Fibroblast of mammary gland (primary cell): ENCODE data around the gene SHLD1.
A peak's percentile ranks its signal among the peaks of the same experiment; 100 is the strongest.

Source experiments
- DNase-seq: peaks from one replicate; pipeline ENCODE4 v3.0.0-alpha.2; 2010; ENCODE audit warnings: low read depth
- H3K4me3 ChIP-seq: 2 replicates; pipeline ENCODE4 v1.5.1; 2011; ENCODE audit warnings: low read depth, mild to moderate bottlenecking, low read length, moderate library complexity; ENCODE audit not compliant: control insufficient read depth
- TF ChIP-seq, protein P1 (sequence below): conservative IDR thresholded peaks from 2 replicates; pipeline ENCODE4 v1.5.1; 2011; ENCODE audit warnings: low read depth, low read length, inconsistent platforms; ENCODE audit not compliant: control insufficient read depth, insufficient read depth

The SHLD1 gene

DNA sequence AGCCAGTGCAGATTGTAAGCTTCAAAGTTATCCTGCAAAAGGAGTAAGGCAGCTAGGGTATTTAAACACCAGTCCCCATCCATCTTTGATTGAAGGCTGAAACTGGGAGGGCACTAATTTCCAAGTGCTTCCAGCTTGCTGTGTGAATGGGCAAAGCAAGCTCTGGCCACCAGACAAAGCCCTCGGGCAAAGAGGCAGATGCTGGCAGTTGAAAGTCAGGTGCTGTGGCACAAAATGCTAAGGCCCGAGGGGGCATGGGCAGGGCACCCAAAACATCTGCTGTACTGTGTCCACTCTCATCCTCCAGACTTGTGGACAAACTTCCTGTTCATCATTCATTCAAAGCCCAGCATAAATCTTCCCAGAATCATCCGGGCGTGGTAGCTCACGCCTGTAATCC, 137.2 kb downstream of the SHLD1 start:
- TF ChIP-seq, protein P1, sequence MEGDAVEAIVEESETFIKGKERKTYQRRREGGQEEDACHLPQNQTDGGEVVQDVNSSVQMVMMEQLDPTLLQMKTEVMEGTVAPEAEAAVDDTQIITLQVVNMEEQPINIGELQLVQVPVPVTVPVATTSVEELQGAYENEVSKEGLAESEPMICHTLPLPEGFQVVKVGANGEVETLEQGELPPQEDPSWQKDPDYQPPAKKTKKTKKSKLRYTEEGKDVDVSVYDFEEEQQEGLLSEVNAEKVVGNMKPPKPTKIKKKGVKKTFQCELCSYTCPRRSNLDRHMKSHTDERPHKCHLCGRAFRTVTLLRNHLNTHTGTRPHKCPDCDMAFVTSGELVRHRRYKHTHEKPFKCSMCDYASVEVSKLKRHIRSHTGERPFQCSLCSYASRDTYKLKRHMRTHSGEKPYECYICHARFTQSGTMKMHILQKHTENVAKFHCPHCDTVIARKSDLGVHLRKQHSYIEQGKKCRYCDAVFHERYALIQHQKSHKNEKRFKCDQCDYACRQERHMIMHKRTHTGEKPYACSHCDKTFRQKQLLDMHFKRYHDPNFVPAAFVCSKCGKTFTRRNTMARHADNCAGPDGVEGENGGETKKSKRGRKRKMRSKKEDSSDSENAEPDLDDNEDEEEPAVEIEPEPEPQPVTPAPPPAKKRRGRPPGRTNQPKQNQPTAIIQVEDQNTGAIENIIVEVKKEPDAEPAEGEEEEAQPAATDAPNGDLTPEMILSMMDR, result no peak
- no peak for DNase-seq
- H3K4me3 ChIP-seq, result no peak overlapping the region

DNA sequence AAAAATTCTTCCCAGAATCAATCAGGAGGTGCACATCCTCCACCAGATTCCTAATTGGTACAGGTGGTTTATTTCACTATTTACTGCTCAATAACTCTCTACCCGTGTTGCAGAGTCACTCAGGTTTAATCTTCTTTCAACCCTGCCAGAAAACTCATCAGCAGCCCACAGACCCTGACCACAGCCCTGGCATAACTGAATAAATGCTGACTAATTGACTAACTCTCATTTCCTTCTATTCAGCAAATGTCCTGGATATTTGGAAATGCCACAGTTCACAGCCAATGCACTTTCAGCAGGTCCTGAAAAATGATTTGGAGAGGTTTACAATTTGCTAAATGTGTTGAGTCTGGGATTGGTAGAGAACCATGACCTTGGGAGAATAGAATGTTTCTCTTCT, 137.8 kb downstream of the SHLD1 start:
- H3K4me3 ChIP-seq, result no peak overlapping the region
- TF ChIP-seq, protein P1, result no peak
- peak; percentile 20 for DNase-seq

DNA sequence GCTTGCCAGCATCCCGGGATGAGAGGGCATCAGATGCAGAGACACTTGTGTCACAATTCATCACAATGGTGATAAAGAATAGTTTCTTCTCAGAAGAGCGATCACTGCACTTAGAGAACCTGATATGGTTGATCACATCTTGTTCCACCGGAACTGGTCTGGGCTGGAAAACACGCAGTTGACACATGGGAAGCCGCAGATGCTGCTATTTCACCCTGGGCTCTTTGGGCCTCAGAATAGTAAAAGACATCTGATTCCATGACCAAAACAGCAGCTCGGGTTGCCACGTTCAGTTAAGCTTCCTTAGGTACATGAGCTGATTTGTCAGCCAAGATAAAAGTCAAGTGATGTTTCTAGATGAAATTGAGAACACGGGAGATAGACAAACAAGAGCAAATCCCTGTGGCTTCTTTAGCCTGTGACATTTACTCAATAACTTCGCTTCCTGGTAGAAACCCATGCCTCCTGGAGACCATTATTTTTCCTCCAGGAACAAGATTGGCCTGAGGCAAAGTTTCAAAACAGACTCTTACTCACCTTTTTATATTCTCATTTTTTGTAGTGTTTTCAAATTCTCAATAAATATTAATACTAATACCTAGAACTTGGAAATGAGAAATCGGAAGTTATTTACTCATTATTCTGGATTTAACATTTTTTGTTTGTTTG, 140.7 kb downstream of the SHLD1 start:
- TF ChIP-seq, protein P1, result no peak
- no peak for DNase-seq
- H3K4me3 ChIP-seq, result no peak overlapping the region

DNA sequence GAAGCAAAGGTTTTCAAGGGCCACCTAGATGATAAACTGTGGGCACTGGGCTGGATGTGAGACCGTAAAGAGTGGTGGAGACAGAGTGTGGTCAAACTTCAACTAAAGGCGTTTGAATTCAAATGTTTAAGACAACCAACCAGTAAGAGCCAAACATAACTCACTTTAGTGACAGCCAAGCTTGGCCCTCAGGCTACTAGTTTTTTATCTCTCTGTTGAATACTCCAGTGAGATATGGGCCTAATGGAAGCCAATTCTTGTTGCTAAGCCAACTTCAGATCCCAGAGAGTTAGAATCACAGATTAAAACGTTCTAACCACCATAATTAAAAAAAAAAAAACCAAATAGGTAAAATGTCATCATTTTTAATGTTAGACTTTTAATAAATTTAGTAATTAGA, 142.9 kb downstream of the SHLD1 start:
- DNase-seq, result no peak
- TF ChIP-seq, protein P1, result no peak
- no peak overlapping the region for H3K4me3 ChIP-seq

DNA sequence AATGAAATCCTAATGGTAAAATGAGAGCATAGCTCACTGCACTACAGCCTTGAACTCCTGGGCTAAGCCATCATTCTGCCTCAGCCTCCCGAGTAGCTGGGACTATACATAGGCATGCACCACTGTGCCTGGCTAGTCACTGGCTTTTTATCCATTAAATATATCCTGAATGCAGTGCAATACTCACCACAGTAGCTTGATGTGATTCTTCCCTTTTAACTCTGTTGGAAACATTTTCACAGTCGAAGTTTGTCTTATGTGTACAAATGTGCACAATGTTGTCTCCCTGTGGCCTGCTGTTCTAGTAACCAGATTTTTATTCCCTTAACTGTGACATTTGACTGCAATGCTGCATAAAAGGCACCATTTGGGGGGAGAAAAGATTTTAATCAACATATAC, 143.4 kb downstream of the SHLD1 start:
- no peak for DNase-seq
- TF ChIP-seq, protein P1, result no peak

DNA sequence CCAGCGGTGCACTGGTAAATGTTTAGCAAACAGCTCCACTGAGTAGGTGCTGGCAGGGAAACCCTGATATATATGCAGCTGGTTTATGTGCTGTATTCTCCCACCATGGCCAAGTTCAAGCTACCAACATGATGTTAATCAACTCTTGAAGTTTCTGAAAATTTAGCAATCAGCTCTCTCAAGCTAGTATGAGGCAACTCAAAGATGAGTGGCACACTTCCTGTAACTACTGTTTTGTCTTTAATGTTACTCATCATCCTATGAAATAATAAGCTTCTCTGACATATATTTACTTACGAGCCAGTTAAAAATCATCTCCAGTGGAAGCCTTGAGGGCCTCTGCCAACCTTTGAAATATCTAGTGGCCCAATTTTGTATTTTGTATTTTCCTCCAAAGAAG, 145.4 kb downstream of the SHLD1 start:
- no peak for DNase-seq
- TF ChIP-seq, protein P1, result no peak
- H3K4me3 ChIP-seq, result no peak overlapping the region

More for the DNA sequence above, 143.4 kb downstream of the SHLD1 start:
- no peak overlapping the region for H3K4me3 ChIP-seq

DNA sequence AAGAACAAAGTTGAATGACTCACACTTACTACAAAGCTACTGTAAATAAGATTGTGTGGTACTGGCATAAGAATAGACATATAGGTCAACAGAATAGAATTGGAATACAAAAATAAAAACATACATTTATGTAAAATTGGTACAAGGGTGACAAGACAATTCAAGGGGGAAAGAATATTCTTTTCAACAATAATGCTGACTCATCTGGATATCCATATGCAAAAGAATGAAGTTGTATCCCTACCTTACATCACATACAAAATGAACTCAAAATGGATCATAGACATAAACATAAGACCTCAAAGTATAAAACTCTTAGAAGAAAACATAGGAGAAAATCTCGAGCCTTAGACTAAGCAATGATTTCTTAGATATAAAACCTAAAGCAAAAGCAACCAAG, 149.2 kb downstream of the SHLD1 start:
- H3K4me3 ChIP-seq, result no peak overlapping the region
- TF ChIP-seq, protein P1, result no peak
- no peak for DNase-seq
